ENCODE measurements around the gene ASCL4.
"Not testable (repeated sequence)": the region's sequence is repeated elsewhere in the genome, so short reads cannot be mapped to it uniquely, and the experiment has no call there.

ASCL4 gene

GRCh38 chr12:107774349-107775029 is at the start of gene ASCL4:
TSS of gene ASCL4 (plus strand) at chr12:107774704. CDS start at chr12:107775219, 515 bp downstream.
- no peak for FAIRE-seq

- FAIRE-seq, result not testable (repeated sequence)
Observed at GRCh38 chr12:107727327-107727726, 47.2 kb upstream of the ASCL4 start.

DNA sequence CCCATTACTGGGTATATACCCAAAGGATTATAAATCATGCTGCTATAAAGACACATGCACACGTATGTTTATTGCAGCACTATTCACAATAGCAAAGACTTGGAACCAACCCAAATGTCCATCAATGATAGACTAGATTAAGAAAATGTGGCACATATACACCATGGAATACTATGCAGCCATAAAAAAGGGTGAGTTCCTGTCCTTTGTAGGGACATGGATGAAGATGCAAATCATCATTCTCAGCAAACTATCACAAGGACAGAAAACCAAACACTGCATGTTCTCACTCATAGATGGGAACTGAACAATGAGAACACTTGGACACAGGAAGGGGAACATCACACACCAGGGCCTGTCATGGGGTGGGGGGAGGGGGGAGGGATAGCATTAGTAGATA is 46.8 kb upstream of the ASCL4 start:
- not testable (repeated sequence) for FAIRE-seq

- FAIRE-seq, result no peak
Observed at GRCh38 chr12:107730618-107731341, 43.7 kb upstream of the ASCL4 start.

DNA sequence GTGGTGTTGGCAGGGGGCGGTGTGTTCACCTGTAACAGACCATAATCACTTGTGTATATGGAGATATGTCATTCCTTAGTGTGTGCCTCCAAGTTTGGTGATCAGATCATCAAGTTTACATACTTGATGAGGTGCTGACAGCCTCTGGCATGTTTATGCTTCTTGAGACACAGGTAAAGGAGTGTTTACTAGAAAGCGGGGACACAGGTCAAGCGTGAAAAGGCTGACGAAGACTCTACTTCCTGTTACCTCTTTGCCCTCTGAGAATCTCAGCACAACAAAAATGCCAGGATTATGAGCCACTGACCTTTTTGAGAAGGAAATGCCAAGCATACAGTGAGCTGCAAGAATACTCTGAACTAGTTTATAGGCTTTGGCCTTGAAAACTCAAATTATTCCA is 43.1 kb upstream of the ASCL4 start:
- no peak for FAIRE-seq

DNA sequence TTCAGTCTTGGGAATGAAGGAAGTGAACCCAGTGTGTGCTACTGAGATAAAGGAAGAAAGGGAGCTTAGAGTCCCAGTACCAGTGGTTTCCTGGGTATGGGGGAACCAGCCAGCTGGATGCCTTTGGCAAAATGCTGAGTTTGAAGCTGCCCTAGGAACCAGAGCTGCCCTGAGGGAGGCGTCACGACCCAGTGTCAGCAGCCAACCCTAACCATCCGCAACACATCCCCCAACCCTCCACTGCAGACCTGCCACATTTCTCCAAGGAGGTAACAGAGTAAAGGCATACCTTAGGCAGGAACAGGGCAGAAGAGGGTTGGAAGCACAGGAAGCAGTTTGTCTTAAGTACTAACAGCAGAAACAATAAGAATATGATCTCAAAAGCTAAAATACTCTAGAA is 42.1 kb upstream of the ASCL4 start:
- FAIRE-seq, result no peak

DNA sequence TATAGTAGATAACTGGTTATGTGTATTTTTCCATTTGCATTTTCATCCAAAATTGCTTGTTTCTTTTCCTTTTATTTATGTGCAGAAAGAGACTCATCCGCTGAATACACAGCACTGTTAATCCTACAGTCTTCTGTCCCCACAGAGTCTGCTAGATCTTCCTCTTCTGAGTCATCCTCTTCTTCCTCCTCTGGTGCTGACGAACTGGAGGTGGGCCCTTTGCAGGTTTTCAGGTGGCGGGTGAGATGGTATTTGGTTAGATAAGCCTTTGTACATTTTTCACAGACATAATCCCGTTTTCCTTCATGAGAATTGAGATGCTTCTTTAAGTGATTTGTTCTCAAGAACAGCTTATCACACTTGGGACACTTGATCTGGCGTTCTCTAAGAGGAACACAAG is 40.4 kb upstream of the ASCL4 start:
- FAIRE-seq, result no peak

GRCh38 chr12:107735763-107736162 is 38.7 kb upstream of the ASCL4 start:
- FAIRE-seq, result no peak

GRCh38 chr12:107736914-107737313 is 37.6 kb upstream of the ASCL4 start:
- no peak for FAIRE-seq

DNA sequence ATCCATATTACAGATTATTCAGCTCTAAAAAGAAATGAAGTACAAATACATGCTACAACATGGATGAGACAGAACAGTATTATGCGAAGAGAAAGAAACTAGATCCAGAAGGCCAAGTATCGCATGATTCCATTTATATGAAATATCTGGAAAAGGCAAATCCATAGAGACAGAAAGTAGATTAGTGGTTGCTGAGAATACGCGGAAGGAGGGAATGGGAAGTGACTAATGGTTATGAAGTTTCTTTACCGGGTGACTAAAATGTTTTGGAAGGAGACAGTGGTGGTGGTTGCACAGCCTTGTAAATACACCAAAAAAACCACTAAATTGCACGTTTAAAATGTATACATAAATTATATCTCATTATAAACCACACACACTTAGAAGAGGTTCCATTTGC is 26.0 kb upstream of the ASCL4 start:
- FAIRE-seq, result no peak

GRCh38 chr12:107749083-107749482 is 25.4 kb upstream of the ASCL4 start:
- no peak for FAIRE-seq

- peak; percentile 47 for FAIRE-seq
Observed at GRCh38 chr12:107759410-107759809, 15.1 kb upstream of the ASCL4 start.

DNA sequence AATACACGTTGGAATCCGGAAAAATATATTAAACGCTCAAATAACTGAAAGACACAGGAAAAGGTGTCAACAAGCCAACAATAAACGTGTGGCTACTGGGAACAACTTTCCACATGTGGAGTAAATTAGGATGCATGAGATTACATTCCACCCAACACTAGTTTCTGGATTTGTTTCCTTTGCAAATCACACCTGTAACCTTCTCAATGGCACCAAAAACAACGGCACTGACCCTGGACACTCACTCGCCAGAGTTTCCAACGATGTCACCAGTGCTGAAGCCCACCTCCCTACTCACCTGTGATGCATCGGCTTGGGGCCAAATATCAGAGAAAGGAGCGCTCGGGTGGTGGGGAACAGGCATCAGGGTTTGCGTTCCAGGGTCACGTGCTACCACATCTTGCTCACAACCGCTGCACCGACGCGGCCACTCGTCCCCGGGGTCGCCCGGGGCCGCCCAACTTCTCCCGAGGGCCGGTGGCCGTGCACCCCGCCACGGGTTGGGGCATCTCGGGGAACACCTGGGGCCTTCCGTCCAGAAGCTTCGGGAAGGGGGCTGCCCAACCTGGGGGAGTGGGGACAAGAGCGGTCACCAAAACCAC is 14.2 kb upstream of the ASCL4 start:
- FAIRE-seq, result no peak

DNA sequence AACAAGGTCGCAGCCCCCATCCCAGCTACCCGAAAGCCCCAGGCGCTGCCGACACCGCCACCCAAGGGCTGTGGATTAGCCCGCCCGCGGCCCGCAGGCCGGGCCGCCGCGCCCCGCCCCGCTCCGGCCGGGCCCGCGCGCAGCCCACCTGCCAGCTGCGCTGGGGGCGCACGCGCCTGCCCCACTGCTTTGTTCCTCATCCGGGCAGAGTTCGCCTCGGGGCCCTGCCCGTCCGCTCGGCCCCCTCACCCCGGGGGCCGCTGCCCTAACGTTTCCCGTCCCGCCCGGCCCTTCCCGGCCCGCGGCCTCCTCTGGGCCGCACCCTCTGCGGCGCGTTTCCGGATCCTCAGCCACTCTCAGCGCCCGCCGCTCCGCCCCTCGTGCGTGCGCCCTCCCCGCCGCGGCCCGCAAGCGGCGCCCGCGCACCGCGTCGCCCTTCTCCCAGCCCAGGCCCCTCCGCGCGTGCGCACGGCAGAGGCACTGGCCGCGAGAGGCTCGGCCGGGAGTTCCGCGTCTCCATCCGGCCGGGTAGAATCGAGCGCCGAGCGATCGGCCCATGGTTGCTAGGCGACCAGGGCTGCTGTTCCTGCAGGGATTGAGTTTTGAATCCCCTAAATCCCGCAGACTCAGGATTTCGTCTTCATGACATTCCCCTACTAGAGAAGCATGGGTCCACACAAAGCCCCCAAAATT is 13.5 kb upstream of the ASCL4 start, which contains the start of gene PRDM4:
Gene PRDM4 (minus strand): TSS at position 329 of the 693 bp plus-strand sequence. CDS start 622 bp downstream, outside the sequence.
- no peak for FAIRE-seq

- no peak for FAIRE-seq
Observed at GRCh38 chr12:107761502-107761904, 13.0 kb upstream of the ASCL4 start.

- no peak for FAIRE-seq
Observed at GRCh38 chr12:107762874-107763273, 11.6 kb upstream of the ASCL4 start.

GRCh38 chr12:107764626-107765025 is 9.9 kb upstream of the ASCL4 start:
- no peak for FAIRE-seq

DNA sequence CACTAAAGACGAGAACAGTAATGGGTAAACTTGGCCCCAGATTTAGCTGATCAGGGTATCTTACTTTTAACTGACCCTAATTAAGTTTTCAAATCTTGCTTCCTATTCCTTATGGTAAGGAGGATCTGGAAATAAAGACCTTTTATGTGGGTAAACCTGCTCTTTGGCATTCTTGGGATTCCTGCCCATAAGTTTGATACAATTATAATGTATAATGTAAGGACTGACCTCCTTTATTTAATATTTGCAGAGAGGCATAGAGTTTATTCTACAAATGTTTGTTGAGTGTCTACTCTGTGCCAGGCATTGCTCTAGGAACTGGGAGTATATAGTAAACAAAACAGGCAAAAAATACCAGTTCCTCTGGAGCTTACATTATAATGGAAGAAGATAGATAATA is 9.2 kb upstream of the ASCL4 start:
- FAIRE-seq, result no peak

GRCh38 chr12:107767466-107767865 is 7.0 kb upstream of the ASCL4 start:
- FAIRE-seq, result no peak

DNA sequence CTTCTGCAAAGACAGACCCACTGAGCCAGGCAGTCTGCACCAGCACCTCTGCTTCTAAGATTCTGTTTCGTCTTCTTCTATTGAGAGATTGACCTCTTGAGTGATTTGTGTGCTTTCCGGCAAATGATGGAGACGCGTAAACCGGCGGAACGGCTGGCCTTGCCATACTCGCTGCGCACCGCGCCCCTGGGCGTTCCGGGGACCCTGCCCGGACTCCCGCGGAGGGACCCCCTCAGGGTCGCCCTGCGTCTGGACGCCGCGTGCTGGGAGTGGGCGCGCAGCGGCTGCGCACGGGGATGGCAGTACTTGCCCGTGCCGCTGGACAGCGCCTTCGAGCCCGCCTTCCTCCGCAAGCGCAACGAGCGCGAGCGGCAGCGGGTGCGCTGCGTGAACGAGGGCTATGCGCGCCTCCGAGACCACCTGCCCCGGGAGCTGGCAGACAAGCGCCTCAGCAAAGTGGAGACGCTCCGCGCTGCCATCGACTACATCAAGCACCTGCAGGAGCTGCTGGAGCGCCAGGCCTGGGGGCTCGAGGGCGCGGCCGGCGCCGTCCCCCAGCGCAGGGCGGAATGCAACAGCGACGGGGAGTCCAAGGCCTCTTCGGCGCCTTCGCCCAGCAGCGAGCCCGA is 703 bp downstream of the ASCL4 start:
- FAIRE-seq, result no peak

DNA sequence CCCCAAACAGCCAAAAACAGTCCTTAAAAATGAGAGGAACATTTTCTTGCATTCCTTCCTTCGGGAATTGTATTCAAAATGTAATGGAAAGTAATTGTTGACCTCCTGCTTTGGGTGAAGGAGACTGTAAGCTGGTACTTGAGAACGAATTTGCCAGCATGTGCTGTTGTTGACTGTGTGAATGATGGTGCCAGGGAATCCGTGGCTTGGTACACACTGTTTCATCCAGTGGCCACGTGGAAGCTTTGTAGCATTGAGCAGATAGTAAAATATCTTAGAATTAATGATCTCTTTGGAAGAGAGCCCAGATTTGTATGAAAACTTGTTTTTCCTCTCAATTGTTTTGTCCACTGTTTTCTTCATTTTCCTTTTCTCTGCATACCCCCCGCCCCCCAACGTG is 1.7 kb downstream of the ASCL4 start:
- FAIRE-seq, result no peak

DNA sequence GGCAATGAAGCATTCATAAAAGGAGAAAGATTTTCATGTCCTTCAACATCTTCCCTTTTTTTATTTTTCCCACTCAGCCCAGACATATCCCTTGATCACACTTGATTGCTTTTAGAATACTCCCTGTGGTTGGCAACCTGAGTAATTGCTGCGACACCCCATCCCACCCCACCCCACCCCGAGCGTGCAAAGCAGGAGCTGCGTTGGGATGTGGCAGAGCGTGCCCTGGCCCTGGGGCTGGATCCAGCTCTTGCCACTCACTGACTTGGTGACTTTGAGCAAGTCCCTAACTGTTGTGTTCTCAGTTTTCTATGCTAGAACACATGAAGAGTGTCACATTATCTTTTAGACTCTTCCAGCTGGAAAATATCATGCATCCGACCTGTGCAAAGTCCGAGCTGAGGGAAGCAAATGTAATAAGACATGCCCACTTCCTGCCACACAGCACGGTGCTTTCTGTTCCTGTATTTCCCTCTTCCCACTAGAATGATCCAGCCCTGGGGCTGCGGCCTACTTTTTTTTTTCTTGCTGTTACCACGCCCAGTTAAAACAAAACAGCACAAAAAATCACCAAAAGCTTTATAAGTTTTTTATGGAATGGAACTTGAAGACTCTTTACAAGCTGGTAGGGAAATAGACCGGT is 4.0 kb downstream of the ASCL4 start:
- FAIRE-seq, result no peak
